Measurements from ENCODE around the gene DCC.

The DCC gene

GRCh38 chr18:52620926-52621439 is 281.0 kb downstream of the DCC start:
- intact Hi-C loops (cut with DNase I): no loop called here

GRCh38 chr18:52624702-52625101 is 284.7 kb downstream of the DCC start:
- DNase-seq: no peak
- intact Hi-C loops (cut with DNase I): no loop called here

More at GRCh38 chr18:52620926-52621439, 281.0 kb downstream of the DCC start:
- no peak for DNase-seq

- no peak for DNase-seq
- intact Hi-C loops (cut with DNase I): no loop called here
Observed at GRCh38 chr18:52636536-52636935, 296.5 kb downstream of the DCC start.

- no peak for DNase-seq
- intact Hi-C loops (cut with DNase I): no loop called here
Observed at GRCh38 chr18:52648201-52648600, 308.2 kb downstream of the DCC start.

- DNase-seq: no peak
- intact Hi-C loops (cut with DNase I): no loop called here
Observed at GRCh38 chr18:52652391-52652790, 312.4 kb downstream of the DCC start.

GRCh38 chr18:52657043-52657805 is 317.2 kb downstream of the DCC start:
- intact Hi-C loops (cut with DNase I): no loop called here
- peak in 1 of 42 donors; percentile 8 for DNase-seq

GRCh38 chr18:52667463-52668065 is 327.6 kb downstream of the DCC start:
- DNase-seq: no peak
- intact Hi-C loops (cut with DNase I): no loop called here

GRCh38 chr18:52670896-52671295 is 330.9 kb downstream of the DCC start:
- DNase-seq: peak in 4 of 42 donors; percentile 8 to 48 (median 34)
- intact Hi-C loops (cut with DNase I): loop anchor here (5.0 to 10.0 kb wide), 2 partner anchors 329 to 1006 kb away; partner anchors contain the start of gene DCC

GRCh38 chr18:52678034-52678433 is 338.0 kb downstream of the DCC start:
- DNase-seq: no peak
- intact Hi-C loops (cut with DNase I): loop anchor here (10.0 kb wide), 1 partner anchor 1013 kb away; no protein-coding TSS in a partner anchor

GRCh38 chr18:52678551-52678950 is 338.6 kb downstream of the DCC start:
- intact Hi-C loops (cut with DNase I): loop anchor here (10.0 kb wide), 1 partner anchor 1014 kb away; no protein-coding TSS in a partner anchor
- DNase-seq: no peak

GRCh38 chr18:52679354-52679753 is 339.4 kb downstream of the DCC start:
- DNase-seq: no peak
- intact Hi-C loops (cut with DNase I): loop anchor here (10.0 kb wide), 1 partner anchor 1015 kb away; no protein-coding TSS in a partner anchor

GRCh38 chr18:52682260-52682659 is 342.3 kb downstream of the DCC start:
- intact Hi-C loops (cut with DNase I): no loop called here
- DNase-seq: no peak

- intact Hi-C loops (cut with DNase I): no loop called here
- peak in 31 of 42 donors; percentile 8 to 76 (median 31) for DNase-seq
Observed at GRCh38 chr18:52685316-52685715, 345.3 kb downstream of the DCC start.

- intact Hi-C loops (cut with DNase I): no loop called here
- no peak for DNase-seq
Observed at GRCh38 chr18:52691841-52692240, 351.8 kb downstream of the DCC start.

GRCh38 chr18:52694804-52695203 is 354.8 kb downstream of the DCC start:
- DNase-seq: peak in 41 of 42 donors; percentile 5 to 81 (median 57)
- intact Hi-C loops (cut with DNase I): no loop called here

- intact Hi-C loops (cut with DNase I): no loop called here
- no peak for DNase-seq
Observed at GRCh38 chr18:52700116-52700515, 360.1 kb downstream of the DCC start.

GRCh38 chr18:52700816-52701215 is 360.8 kb downstream of the DCC start:
- intact Hi-C loops (cut with DNase I): no loop called here
- no peak for DNase-seq

GRCh38 chr18:52701219-52701935 is 361.4 kb downstream of the DCC start:
- no peak for DNase-seq
- intact Hi-C loops (cut with DNase I): no loop called here

- DNase-seq: no peak
- intact Hi-C loops (cut with DNase I): no loop called here
Observed at GRCh38 chr18:52715421-52715820, 375.4 kb downstream of the DCC start.

- intact Hi-C loops (cut with DNase I): no loop called here
- DNase-seq: no peak
Observed at GRCh38 chr18:52715991-52716390, 376.0 kb downstream of the DCC start.
